NCI-H510A treated with DMSO at 0.1 percent for 48 hours (cell line): ENCODE data around the gene LMO4.

Experiments
- DNase-seq: peaks from one replicate; lab custom pipeline; 2025; lab: John Stamatoyannopoulos, UW

LMO4 gene

DNA sequence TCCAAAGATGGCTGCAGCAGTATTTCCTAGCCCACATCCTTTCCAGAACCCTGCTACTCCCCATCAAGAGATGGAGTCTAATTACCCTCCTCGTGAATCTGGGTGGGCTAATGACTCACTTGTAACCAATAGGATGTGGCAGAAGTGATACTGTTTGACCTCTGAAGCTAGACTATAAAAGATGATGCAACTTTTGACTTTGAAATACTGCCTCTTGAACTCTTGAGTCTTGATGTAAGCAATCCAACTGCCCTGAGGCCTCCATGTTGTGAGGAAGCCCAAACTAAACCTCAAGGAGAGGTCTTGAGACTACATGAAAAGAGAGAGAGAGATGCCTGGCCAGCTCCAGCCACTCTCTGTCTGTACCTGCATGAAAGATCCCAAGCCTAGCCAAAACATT lies 29.5 kb downstream of the LMO4 start:
- DNase-seq: no peak

DNA sequence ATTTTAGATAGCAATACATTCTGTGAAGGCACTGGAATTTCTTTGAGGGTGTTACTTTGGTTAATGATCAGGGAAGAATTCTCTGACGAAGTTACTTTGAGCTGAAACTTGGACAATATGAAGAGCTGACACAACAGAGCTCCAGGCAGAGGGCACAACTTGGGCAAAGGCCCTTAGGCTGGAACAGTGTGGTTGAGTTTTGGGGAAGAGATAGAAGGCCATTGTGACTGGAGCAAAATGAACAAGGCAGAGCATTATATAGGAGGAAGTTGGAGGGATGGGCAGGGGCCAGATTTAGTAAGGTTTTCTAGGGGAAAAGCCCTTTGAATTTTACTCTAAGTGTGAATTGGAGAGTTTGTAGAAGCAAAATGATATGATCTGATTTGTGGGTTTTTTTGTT lies 30.9 kb downstream of the LMO4 start:
- DNase-seq: no peak

DNA sequence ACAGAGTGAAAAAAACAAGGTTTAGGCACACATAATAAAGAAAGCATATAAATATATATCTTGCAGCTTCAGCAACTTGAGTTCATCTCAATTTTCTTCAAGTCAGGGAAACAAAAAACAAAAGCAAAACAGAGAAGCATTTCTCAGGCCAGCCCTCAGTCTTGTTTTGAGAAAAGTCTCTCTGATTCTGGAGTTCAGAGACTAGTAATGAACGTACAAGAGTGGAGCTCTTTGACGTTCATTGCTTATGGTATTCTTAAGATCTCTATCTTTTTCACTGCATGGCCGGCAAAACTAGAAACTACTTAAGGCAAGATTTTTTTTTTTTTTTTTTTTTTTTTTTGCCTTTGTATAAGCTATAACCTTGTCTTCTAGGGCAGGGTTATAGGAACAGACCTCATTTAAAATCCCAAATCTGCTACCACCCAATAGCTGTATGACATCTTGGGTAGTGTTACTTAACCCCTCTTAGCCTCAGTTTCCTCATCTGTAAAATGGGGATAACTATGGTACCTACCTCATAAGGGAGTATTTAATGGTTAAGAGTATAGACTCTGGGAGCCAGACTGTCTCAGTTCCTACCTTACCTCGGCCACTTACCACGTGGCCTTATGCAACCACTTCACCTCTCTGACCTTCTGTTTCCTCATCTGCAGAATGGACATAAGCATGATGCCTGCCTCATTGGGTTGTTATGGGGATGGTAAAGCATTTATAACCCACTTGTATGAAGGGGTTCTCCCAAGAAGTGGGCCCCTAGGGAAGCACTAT lies 33.6 kb downstream of the LMO4 start:
- no peak for DNase-seq

DNA sequence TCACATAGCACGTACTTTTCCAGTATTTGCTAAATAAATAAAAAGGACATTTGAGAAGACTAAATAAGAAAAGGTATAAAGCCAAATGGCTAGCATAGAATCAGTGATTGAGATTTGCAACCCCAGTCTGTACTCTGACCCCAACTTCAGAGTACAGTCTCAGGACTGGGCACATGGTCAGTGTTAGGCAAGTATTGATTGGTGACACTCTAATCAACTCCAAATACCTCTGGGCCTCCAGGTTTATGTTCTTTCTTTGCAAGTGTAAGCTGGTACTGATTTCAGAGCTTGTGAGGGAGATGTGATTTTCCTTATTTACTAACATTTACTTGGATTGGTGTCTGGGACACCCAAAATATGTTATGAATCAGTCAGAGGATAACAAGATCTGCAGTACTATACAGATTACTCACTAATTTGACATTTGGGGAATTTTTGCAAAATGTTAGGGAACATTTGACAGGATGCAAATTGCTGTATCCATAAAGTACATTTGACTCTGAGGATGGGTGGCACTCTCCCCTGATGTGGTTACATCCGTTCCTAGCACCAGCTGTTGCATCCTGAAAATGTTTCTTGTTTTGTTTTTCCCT lies 34.2 kb downstream of the LMO4 start:
- no peak for DNase-seq

DNA sequence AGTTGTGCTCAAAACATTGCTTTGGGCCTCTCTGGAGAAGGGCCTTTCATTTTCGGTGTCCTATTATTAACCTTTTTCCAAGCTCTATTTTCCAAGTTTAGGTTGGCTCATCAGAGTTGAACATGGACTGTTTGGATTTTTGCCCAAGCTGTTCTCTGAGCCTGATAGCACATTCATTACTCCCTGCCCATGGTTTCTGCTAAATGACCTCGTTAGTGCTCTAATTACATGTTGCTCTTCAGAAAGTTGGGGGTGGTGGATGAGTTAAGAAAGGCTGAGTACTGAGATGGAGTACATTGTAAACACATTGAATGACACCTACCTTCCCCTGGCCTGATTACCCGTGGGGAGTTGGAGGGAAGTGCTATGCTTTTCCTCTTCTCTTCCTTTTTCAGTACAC lies 38.9 kb downstream of the LMO4 start:
- no peak for DNase-seq

DNA sequence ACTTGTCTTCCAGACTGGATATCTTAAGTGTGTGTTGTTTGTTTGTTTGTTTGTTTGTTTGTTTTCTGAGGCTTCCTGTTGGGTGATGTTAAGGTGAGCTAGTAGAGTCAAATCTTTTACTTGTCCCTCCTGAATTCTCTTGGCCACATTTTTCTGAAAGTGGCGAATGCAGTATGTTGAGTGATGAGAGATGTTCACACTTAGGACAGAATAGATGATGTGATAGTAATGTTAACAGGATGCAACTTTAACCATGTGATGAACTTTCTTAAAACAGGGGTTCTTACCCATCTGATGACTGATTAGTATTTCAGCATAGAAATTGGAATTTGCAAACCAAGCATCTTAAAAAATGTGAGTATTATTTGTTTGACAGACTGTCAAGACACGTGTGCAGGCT lies 40.2 kb downstream of the LMO4 start:
- DNase-seq: no peak

DNA sequence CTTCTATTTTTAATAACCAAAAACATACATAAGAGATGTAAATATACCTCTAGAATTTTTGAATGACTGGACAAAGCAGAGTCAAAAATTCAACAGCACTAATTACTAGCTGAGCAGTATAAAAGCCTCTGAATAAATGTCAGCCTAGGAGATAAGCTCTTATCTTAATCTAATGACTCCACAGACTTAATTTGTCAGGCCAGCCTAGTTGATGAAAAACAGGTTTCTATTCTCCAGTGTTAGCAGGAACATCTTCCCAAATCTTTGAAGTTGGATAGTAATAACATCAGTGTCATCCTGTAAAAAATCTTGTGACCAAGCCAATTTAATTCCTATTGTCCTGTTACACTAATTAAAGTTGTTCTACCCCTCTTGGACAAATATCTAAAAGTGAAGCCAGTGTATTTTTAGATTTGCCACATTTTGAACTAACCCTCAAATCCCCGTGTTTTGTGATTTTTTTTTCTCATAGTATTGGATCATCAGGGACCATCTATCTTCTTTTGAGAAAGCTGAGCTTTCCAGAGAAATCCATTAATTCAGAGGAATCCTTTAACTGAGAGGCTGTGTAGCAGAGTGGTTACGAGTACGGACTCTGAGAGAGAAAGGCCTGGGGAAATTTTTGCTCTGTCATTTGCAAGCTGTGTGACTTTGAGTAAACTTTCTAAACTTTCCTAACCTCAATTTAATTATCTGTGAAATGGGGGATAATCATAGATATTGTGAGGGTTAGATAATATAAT lies 41.2 kb downstream of the LMO4 start:
- DNase-seq: no peak

DNA sequence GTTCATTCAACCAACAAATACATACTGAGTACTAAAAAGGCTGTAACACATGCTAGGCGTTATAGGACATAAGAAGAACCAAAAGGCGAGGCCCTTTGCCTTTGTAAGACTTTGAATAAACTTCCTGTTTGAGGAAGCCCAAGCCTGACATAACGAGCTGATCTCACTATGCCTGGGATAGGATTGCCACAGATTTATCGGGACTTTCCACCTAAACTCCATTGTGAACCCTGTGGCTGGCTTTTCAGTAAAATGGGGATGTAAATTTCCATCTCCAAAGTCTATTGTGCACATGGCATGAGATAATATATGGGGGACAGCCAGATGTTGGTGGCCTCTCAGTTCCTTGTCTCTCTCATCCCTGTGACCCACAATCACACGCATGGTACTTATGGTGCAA lies 41.9 kb downstream of the LMO4 start:
- no peak for DNase-seq

DNA sequence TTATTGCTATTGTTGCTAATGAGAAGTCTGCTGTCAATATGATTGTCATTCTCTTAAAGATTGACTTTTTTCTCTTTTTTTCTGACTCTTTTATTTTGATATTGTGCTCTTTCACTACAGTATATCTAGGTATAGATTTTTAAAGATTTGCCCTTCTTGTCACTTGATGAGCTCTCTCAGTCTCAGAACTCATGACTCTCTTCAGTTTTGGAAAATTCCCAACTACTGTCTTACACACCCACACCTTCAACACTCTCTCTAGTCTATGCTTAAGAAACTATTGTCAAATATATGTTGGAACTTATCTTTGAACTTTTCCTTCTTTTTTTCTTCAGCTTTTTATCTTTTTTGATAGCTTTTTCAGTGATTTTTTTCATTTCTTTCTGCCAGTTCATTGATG lies 50.6 kb downstream of the LMO4 start:
- DNase-seq: no peak

DNA sequence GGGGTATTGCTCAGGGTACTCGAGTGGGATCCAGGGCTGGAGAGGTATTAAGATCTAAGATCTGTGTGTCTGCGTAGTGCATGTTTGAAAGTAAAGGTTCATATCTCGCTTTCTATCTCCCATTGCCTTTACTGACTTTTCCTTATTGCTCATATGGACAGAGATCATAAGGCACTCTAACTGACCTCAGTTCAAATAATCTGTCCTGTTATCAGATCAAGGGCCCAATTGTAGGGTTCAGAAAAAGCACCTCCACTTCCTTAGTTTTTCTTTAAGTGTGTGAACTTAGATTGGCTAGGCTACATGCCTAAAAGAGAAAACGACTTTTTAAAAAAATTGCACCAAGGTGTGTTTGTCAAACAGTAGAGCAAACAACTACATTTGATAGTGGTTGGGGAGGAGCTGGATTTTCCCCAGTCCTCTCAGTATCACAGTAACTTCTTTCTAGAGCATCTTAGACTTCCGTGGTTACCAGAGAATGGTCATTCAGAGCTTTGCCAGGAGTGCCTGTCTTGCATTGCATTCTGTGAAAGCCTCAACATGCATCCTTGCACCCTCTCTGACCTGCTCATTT lies 57.6 kb downstream of the LMO4 start:
- DNase-seq: no peak

DNA sequence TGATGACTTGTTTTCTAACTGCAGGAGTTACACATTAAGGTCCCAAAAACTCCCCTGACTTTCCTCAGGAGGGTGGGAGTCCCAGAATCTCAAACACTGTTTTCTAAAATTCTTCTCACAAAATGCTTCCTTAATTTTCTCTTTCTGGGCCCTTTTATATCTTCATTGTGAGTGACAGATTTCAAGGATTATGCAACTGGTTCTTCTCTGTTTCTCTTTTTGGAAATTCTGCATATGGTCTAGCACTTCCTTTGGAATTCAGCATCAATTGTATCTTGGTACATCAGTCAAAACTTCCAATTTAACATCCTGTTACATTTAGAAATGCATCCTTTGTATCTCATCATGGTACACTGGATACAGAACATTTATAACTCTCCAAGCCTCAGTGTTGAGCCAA lies 59.7 kb downstream of the LMO4 start:
- DNase-seq: no peak

DNA sequence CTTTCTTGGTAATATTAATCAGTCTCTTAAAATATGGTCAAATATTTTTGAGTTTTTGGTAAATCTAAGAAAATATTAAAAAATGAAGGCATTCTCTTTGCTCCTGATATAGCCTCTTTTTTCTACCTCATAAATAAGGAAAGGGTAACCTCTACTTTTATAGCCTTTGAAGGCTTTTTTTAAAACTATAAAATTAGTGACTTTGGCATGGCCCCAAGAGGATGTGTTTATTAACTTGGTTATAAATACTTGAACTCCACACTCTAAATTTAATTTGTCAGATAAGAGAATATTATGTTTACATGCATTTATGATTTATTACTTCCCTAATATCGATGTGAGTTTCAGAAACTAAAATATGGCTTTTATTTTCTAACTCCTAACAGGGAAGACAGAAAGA lies 60.3 kb downstream of the LMO4 start:
- DNase-seq: no peak

DNA sequence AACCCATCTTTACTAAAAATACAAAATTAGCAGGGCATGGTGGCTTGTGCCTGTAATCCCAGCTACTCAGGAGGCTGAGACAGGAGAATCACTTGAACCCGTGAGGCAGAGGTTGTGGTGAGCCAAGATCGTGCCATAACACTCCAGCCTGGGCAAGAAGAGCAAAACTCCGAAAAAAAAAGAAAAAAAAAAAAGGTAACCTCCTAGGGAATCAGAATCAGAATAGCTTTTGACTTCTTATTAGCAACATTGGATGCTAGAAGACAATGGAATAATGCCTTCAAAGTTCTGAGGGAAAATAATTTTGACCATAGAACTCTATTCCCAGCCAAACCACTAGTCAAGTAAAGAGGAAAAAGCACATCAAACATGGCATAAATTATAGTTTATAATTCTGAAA lies 60.9 kb downstream of the LMO4 start:
- DNase-seq: no peak

DNA sequence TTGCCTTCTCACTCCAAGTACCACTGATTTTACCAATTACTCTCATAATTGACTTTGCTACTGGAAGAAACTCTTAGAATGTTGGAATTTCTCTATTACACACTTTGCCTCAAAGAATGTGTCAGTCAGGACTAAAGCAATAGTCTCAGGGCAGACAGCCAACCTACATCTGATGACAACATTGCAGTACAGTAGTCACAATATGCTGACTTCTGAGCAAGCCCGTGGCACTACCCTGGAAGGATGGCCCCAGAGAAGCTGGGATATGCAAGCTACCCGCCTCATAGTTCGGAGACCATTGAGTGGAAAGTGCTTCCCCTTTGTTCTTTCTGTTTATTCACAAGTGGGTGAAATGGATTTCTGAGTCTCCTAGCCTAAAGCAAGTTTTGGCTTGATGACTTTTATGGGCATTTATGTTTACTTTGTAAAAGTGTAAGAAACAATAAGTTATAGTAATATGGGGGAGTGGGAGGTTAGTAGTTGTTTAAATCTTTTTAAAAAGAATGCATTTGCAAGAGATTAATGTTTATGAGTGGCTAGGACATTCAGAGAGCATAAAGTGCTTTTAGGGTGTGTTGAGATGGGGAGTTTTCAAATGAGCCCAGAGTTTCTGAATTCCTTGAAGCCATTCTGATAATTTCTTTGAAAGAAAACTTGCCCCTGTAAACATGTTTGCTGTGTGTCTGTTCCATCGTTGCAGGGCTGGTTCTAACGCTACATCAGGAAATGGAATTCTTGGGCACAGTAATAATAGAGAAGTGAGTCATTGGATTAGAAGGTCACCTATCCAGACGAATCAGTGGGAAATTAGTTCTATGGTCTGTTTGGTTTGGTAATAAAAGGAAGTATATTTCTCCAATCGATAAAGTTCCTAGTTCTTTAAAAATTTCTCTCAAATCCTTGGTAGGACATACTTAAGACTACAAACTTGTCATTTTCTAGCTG lies 63.8 kb downstream of the LMO4 start:
- DNase-seq: no peak

DNA sequence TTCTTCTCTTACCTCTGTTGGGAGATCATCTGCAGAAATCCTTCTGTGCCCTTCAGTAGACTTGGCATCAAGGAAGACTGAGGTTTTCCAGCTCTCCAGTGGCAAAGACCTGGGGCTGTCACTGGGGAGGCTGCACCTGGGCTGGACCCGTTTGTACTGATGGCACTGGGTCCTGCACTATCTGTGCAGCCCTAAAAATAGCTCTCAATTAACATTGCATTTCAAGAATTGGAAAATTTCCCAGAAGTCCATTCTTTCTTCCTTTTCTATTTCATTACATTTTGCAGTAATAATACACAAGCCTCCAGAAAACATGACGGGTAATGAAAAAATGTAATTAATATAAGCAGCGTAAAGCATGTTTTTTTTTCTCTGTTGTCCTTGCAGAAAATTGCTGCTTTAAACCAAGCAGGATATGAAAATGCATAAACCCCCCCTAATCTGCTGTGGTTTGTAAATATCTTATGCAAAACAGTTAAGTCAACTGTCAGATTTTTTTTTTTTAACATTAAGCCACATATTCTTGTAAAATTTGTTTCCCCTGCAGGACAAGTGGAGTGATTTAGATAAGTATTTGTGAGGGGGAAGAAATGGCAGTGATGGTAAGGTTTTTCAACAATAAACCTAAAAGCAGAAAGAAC lies 64.9 kb downstream of the LMO4 start:
- no peak for DNase-seq

DNA sequence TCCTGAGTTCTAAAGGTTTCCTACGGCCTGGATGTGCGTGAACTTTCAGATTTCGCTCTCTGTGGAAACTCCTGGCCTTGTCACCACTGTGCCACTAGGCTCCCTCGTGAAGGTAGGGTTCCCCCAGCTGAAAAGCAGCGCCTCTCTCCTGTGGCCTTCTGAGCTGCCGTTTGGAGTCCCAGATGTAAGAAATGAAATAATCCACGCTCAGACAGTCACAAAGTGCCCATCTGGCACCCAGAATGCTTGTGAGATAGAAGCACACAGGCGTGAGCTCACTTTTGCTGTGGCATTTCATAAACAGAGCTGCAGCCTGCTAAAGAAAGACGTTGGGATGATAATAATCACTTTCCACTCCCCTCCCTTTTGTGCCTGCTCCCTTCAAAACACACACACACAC lies 65.8 kb downstream of the LMO4 start:
- DNase-seq: no peak

DNA sequence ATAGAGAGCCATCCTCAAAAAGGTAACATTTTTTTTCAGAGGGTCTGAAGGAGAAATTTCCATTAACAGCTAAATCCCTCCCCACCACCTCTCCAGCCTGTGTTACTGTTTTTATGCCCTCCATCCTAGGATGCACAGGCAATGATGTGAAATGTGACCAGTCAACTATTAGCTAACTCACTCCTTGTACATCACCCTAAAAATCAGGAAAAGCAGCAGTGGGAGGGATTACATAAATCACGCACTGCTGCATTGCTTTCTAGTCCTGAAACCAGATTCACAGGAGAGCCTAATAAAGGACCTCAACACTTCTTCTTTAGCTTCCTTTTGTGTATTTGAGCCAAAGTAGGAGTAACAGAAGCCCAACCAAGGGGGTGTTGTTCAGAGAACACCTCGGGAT lies 66.3 kb downstream of the LMO4 start:
- no peak for DNase-seq
